Muscle of back (tissue), 11 donors: ENCODE results near the gene COX6B2. TPM values are rescaled to one million over a fixed set of nuclear protein-coding genes. Genes with fewer than 3 reads are reported as not detected.

ENCODE experiments used
- DNase-seq, 3 donors: peaks; one replicate each; pipeline versions ENCODE4 v3.0.0 to v3.0.0-alpha.2; 2013
- polyA plus RNA-seq, 10 donors: library from polyadenylated mRNA; unstranded; fragments of 120-200 nt; gene quantifications; one replicate each; pipeline ENCODE4 v1.2.1, GENCODE V29; 2013; ENCODE audit not compliant: insufficient read length in 10 of 10

Gene COX6B2
- polyA plus RNA-seq, 10 donors, result 0.08 to 3.0 (median 0.24) TPM; not detected in 5

DNA sequence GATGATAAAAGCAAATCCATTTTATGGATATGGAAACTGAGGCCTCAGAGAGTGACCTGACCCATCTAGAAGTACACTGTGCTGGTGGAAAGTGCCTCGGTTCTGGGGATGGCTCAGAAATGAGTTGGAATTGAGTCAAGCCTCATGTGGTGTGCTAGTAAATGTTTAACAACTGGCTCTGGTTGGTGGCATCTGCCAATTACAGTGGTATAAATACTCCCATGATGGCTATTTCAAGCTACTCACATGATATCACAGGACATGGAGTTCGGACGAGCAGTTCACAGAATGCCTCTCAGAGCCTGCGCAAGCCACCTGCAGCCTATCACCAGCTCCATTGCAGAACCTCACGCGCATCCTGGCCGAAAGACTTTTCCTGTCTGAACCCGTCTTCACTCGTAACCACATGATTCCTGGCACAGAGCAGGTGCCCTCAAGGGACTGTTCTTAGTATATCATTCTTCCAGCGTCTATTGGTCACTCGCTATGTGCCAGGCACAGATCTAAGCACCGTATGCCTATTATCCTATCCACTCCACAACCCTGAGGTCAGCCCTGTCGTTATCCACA, 38.5 kb downstream of the COX6B2 start:
- DNase-seq, result no peak

DNA sequence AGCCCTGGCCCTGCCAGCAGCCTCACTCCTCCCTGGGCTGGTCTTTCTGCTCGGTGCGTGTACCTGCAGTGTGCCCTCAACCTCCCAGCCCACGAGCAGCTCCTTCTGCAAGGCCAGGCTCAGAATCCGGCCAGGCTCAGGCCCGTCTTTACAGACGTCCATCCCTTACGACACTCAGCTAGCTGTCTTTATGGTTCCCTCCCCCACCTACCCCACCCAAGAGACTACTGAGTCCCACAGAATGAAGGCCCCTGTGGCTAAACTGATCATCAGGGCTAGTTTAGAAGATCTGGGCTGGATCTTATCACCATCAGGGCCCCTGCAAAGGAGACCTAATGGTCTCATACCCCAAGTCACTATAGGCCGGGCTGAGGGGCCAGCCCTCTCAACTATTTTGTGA, 40.1 kb downstream of the COX6B2 start:
- DNase-seq, result no peak

DNA sequence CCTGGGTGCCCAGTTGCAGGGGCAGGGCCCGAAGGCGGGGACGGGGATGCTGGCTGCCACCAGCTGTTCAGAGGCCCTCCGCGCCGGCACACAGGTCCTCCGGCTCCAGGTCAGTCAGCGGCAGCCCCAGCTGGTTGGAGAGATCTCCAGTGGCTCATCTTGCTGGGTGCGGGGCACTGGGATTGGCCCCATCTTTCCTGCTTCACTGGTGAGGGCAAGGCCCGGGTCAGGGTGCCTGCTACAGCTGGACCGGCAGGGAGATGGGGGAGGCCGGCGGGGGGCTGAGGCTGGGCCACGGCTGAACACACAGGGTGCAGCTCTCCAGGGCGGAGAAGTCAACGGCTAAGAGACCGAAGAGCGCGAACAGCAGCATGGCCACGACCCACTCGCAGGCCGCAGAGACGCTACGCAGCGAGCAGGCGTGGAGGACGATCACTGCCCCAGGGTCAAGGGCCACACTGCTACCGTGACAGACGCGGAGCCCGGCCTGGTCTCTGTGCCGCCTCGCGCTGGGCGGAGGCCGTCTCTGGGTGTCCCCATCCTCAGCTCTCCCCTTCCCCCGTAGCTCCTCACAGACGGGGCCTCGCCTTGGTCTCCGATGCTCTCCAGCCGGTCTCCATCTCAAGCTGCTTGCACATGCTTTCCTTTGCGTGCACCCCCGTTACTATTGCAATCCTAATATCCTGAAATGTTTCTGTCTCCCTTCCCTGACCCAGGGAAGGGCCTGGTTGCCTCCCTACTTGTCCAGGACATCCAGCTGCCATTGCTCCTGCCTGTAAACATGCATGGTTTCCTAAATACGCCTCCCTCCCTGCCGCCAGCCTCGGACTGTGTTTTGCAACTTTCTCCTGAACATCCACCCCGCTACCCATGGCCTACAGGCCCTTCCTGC, 41.7 kb downstream of the COX6B2 start:
- no peak for DNase-seq

DNA sequence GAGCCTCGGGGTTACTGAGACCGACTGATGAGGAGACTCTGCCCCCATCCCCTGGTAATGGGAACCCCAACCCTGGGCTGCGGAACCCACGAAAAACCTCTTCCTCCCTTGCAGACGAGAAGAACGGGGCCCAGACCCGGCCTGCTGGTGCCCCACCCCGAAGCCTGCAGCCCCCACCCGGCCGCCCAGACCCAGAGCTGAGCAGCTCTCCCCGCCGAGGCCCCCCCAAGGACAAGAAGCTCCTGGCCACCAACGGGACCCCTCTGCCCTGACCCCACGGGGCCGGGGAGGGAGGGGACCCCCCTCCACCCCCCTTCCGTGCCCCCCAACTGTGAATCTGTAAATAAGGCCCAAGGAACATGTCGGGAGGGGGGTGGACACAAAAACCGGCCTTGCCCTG, 42.7 kb downstream of the COX6B2 start:
- DNase-seq, result no peak

DNA sequence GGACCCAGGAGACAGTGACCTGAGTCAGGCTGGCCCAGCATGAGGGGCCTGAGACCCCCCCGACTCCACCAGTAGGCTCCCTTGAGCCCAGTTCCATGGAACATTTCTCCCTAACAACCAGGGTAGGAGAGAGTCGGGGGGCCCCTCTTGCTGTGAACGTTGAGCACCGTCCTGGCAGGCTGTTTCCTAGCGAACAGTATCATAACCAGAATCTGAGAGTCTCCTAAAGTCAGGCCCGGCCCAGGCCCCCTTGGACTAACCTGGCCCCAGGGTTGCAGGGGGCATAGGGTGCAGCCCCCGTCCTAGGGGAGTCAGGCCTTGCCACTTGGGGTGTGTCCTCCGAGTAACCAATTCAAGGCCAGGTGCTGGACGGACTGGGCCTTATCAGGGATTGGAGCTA, 43.1 kb downstream of the COX6B2 start:
- DNase-seq, result no peak

DNA sequence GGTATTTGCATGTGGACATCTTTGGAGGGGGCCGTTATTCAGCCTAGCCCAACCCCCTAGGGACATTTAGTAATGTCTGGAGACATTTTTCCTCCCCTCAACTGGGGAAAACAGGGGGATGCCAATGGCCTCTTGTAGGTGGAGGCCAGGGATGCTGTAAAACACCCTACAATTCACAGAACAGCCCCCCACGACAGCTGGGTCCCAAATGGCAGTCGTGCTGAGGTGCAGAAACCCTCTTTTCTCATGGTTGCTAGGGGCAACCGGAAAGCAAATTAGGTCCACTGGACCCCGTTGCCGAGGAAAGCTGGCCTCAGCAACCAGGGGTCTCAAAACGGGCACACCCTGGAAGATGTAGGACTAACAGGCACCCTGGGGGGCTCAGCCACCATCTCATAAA, 44.0 kb downstream of the COX6B2 start:
- no peak for DNase-seq

DNA sequence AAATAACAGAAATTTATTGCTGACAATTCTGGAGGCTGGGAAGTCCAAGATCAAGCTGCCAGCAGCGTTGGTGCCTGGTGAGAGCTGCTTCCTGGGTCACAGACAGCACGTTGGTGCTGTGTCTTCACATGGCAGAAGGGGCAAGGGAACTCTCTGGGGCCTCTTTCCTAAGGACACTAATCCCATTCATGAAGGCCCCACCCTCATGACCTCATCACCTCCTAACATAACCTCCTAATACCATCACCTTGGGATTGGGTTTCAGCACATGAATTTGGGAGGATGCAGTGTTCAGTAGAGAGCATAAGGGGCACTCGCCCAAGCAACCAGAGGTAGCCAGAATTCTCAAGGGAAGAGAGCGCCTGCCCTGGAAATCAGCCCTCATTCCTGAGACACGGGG, 45.1 kb downstream of the COX6B2 start:
- no peak for DNase-seq

DNA sequence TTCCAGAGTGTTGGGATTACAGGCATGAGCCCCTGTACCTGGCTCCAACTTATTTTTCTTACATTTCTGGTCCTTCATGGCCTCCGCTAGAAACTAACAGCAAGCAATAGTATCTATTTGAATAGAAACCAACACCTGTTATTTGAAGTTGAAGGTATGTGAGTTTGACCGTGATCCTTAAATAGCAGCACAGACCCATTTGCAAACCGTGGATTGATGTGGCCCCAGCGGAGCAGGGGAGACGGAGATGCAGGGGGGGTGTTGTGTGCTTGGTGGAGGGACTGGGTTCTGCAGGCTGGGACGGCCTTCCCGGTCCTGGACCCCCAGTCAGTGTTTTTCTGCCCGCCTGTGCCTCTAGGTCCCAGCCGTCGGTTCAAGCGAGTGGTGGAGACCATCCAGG, 46.2 kb downstream of the COX6B2 start:
- DNase-seq, result no peak

DNA sequence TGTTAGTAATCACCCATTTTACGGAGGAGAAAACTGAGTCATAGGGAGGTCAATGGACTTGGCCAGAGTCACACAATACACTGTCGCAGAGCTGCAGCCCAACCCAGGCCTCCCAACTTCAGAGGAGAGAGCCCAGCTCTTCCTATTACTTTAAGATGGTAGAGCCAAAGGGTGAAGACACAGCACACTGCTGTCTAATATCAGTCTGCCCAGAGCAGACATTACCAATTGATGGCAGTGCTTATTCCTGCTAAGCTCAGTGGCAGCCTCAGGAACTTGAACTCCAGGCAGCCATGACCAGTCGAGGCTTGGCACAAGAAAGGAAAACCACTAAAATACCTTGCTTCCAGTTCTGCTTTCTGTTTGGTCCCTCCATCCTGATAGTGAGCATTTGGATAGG, 47.8 kb downstream of the COX6B2 start:
- no peak for DNase-seq

DNA sequence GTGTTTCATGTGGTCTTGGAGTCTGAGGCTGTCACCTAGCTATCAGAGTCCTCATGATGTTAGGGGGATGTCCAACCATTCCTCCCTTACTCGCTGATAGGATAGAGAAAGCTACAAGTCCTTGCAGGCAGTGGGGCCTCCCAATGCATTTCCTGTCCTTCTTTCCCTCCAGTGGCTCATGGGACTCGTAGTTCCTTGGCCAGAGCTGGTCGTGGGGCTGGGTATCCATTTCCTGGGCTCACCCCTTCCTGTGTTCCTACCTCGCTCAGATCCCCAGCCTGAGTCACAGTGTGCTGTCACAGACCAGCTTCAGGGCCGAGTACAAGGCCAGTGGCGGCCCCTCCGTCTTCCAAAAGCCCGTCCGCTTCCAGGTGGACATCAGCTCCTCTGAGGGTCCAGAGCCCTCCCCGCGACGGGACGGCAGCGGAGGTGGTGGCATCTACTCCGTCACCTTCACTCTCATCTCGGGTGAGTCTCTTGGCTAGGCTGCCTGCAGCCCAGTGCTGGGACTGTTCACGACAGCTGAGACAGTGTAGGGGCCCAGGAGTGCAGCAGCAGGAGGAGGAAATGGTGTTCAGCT, 48.4 kb downstream of the COX6B2 start:
- no peak for DNase-seq

DNA sequence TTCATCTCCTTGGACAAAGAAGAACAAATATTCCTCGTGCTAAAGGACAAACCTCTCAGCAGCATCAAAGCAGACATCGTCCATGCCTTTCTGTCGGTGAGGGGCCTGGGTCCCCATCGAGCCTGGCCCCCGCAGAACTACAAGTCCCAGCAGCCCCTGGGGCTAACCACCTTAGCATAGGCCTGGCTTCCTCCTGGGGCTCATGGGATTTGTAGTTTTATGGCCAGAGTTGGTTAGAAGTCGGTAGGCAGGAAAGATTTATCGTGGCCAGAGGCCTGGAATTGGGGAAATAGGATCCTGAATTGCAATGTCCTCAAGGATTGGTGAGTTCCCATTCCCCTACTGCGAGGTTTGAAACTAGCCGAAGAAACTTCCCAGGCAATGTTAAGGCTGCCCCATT, 49.0 kb downstream of the COX6B2 start:
- DNase-seq, result peak in 2 of 3 donors; percentile 23 to 62

DNA sequence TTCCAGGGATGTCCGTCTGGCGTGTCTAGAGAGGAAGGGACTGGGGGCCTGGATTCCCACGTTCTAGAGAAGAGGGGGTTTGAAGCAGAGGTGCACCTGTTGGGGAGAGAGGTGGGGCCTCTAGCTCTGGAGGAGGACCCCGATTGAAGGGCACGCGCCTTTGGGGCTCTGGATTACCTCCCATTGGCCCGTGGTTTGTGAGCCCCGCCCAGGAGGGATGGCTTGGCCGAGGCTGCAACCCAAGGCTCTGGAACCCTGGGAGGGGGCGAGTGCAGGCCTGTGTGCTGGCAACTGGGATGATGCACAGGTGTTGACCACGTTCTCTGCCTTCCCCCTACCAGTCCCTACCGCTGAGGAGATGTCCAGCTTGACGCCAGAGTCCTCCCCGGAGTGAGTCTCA, 49.5 kb downstream of the COX6B2 start:
- DNase-seq, result no peak

DNA sequence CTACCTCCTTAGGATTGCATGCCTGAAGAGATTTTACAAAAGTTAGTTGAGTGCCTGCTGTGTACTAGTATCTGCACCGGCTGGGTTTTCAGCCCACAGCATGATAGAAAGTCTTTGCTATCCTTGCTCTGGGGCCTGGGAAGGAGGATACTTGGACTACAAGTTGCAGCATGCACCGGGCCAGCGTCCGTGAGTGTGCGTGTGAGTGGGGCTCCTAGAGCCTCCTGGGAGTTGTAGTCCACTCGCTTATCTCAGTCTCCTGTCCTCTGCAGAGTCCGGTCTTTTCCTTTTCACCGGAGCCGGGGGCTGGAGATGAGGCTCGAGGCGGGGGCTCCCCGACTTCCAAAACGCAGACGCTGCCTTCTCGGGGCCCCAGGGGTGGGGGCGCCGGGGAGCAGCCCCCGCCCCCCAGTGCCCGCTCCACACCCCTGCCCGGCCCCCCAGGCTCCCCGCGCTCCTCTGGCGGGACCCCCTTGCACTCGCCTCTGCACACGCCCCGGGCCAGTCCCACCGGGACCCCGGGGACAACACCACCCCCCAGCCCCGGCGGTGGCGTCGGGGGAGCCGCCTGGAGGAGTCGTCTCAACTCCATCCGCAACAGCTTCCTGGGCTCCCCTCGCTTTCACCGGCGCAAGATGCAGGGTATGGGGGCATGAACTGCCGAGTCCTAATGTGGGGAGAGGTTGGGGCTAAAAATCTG, 50.1 kb downstream of the COX6B2 start:
- no peak for DNase-seq

DNA sequence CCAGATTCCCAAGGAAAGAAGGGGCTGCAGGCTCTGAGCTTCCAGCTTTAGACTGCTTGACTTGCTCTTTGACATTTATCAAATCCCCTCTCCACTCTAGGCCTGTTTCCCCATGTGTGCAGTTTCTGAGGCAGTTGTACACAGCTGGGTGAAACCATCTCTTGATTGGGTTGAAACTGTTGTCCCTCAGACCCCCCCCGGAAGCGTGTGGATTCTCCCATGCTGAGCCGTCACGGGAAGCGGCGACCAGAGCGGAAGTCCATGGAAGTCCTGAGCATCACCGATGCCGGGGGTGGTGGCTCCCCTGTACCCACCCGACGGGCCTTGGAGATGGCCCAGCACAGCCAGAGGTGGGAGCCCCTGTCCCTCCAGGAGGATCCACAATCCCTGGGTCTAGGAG, 51.0 kb downstream of the COX6B2 start:
- DNase-seq, result no peak

DNA sequence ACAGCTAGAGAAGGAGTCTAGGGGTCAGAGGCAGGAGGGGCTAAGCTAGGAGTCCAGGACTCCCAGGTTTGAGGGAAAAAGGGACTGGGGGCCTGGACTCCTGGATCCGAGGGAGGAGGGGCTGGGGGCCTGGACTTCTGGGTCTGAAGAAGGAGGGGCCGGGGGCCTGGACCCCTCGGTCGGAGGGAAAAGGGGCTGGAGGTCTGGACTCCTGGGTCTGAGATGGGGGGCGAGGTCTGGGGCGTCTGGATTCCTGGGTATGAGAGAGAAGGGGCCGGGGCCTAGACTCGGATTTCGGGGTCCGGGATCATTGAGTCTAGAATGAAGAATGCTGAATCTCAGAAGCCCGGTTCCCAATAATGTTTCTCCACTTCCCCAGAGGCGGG, 52.2 kb downstream of the COX6B2 start:
- no peak for DNase-seq

DNA sequence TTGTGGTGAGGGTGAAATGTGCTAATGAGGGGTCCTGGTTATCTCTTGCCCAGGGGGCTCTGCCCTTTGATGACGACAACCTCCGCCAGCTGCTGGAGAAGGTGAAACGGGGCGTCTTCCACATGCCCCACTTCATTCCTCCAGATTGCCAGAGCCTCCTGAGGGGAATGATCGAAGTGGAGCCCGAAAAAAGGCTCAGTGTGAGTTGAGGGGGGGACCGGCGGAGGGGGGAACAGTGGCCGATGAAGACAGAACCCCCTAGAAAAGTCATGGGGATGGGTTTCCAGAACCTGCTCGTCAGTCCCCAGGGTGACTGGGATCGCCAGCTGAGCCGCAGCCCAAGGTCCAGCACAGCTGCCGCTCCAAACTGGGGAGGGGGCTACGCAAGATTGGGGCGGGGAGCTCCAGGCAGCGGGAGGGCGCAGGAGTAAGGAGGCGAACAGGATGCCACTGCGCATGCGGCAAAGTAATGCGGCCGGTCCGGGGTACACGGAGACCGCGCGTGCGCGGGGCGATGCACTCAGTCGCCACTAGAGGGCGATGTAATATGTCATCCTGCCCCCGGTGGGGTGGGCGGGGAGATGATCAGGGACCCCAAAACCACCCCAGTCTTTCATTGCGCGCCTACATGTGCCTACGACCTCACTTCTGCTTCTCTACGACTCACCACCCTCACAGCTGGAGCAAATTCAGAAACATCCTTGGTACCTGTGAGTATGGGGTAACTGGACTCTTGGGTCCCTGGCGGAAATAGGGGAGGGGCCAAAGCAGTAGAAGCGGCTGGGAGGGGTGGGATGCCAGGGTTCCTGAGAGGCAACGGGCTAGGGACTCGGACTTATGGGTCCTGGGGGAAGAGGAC, 52.8 kb downstream of the COX6B2 start:
- peak; percentile 70 to 93 (median 90) for DNase-seq

DNA sequence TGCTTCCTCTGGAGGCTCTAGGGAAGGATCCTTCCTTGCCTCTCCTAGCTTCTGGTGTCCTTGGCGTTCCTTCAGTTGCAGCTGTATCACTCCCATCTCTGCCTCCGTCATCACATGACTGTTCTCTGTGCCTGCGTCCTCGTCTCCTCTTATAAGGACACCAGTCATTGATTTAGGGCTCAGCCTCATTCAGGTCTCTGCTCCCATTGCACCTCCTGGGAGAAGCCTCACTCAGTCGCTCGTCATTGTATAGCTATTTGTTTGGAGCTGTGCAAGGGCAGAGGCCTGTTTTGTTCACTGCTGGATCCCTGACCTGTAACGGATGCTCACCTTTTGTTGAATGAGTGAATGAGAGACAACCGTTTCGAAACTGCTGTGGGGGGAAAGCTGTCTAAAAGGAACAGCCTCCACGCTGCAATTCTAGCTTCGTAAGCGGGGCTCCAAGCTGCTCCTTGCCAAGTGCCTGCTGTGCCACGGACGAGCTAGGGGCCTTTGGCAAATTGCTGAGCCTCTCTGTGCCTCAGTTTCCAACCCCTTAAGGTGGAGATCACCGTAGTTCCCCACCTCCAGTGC, 53.5 kb downstream of the COX6B2 start:
- DNase-seq, result no peak

DNA sequence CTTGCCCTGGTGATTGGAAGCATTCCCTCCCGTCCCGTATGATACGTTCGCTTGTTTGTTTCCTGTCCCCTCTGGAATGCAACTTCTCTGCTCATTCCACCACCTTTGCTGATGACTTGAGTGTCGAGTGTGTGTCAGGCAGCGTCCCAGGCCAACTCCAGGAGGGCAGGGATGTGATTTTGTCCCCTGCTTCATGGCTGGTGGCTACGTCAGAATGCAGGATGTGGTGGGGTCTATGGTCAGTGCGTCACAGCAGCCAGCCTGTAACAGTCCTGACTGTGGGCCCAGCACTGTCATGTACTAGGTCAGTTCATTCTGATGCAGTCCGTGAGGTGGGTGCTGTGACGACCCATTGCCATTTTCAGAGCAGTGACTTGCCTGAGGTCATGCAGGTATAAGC, 54.5 kb downstream of the COX6B2 start:
- DNase-seq, result no peak
